ENCODE results near the gene PRDM8. TPM values are rescaled to one million over a fixed set of nuclear protein-coding genes. Genes with fewer than 3 reads are reported as not detected.

The PRDM8 gene
- total RNA-seq (1.3 TPM), polyA plus RNA-seq (1.5 TPM)
- long read RNA-seq, donor 1, result 0 reads
- long read RNA-seq, donor 2, result 0 reads
- long read RNA-seq, donor 3, result 0 reads
- long read RNA-seq, donor 4, result 0 reads
- long read RNA-seq, donor 5, result 0 reads
- long read RNA-seq, donor 6, result 0 reads
- long read RNA-seq, donor 7, result 0 reads
- long read RNA-seq, donor 8, result 0 reads
- long read RNA-seq, donor 9, result 0 reads
- long read RNA-seq, donor 10, result 0 reads

DNA sequence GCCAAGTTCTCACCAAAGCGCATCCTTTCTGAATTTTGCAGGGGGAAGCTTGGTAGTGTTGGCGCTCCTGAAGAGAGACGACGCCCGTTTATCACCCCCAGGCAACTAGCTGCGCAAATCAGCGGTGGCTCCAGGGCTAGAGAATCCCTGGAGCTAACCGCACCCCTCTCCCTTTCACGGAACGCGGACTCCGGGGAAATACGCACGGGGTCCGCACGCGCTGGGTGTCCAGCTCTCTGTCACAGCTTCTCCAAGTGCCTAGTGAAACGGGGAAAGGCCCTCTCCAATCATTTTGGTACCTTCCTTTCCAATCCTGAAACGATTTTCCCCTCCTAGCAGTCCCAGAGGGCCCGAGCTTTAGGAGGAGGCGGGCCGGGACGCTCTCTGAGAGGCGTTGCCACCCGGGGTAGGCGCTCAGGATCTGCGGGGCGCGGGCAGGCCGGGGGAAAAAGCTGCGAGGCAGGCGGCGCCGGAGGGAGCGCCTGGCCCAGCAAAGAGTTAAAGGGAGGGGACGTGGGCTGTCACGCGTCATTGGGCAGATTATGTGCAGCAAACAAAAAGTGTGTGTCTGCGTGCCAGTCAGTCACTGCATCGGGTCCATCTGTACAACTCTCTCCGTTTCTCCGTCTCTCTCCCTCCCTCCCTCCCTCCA lies at the start of gene PRDM8:
TSS of gene PRDM8 (plus strand) at position 582 of the 652 bp plus-strand sequence. CDS start 2,578 bp downstream, outside the sequence.
- WGBS, result 20% methylated on average over 42 of the region's 42 CpGs
- Histone ChIP-seq H3K4me1 (ENCODE audit: control insufficient read depth in 2 of 2, insufficient read depth in 2 of 2, low read length in 2 of 2) (peaks cover 3 to 23% of the 10 kb centered on the region in 2 donors), H3K9me3 (ENCODE audit: control insufficient read depth in 2 of 2, insufficient read depth in 1 of 2, low read length in 1 of 2) (peaks cover 2 to 10% of the 10 kb centered on the region in 2 donors), H3K36me3 (ENCODE audit: control insufficient read depth in 2 of 2, insufficient read depth in 2 of 2, low read length in 1 of 2) (no peaks in the 10 kb centered on the region), H3K27ac (ENCODE audit: low read depth in 1 of 2, low read length in 1 of 2) (no peak within 1 kb of the TSS), H3K4me3 (ENCODE audit: low read length in 2 of 2) (peak within 1 kb of the TSS in 1 of 2 donors; percentile 12), H3K27me3 (ENCODE audit: control insufficient read depth in 2 of 2, insufficient read depth in 1 of 2, low read length in 1 of 2) (peaks cover 48 to 88% of the 10 kb centered on the region in 2 donors)
- peak in 1 of 9 donors; percentile 32 for DNase-seq (ENCODE audit: low read depth in 6 of 9, low spot score in 9 of 9)

DNA sequence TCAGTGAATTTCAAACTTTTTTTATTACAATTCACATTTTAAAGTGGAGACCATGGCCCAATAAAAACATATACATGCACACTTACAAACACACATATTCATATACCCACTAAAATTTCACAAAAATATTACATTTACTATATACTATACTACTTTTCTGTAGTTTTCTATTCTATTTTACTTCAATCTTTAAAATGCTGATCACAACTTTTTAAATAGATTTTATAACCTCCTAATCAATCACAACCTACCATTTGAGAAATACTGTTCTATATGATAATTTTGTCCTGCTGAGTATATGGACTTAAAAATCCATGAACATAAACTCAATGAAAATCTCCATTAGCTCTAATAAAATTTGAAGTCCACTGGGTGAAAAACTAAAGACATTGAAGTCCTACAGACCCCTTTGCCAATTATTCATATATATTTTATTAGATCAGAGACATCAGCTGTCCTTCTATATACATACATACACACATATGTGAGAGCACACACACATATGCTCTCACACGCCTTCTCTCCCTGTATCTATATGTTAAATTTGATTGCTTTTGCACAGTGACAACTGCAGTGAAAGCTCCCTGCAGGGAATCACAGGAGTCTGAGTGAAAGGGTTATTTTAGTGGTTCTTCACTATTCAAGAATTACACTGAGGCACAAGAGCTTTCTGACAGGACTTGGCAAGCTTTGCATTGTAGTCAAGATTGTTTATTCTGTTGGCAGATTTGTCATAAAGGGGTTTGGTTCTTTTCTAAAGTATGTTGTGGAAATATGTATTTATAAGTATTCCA lies 46.7 kb upstream of the PRDM8 start:
- no peaks in the 10 kb centered on the region for H3K4me1 ChIP-seq (ENCODE audit: control insufficient read depth in 2 of 2, insufficient read depth in 2 of 2, low read length in 2 of 2)
- no peak overlapping the region for H3K27ac ChIP-seq (ENCODE audit: low read depth in 1 of 2, low read length in 1 of 2)
- DNase-seq (ENCODE audit: low read depth in 6 of 9, low spot score in 9 of 9), result no peak
- no peaks in the 10 kb centered on the region for H3K9me3 ChIP-seq (ENCODE audit: control insufficient read depth in 2 of 2, insufficient read depth in 1 of 2, low read length in 1 of 2)
- H3K36me3 ChIP-seq (ENCODE audit: control insufficient read depth in 2 of 2, insufficient read depth in 2 of 2, low read length in 1 of 2), result no peaks in the 10 kb centered on the region
- no peaks in the 10 kb centered on the region for H3K27me3 ChIP-seq (ENCODE audit: control insufficient read depth in 2 of 2, insufficient read depth in 1 of 2, low read length in 1 of 2)
- H3K4me3 ChIP-seq (ENCODE audit: low read length in 2 of 2), result no peak overlapping the region
- 100% methylated on average over 1 of the region's 1 CpG for WGBS

DNA sequence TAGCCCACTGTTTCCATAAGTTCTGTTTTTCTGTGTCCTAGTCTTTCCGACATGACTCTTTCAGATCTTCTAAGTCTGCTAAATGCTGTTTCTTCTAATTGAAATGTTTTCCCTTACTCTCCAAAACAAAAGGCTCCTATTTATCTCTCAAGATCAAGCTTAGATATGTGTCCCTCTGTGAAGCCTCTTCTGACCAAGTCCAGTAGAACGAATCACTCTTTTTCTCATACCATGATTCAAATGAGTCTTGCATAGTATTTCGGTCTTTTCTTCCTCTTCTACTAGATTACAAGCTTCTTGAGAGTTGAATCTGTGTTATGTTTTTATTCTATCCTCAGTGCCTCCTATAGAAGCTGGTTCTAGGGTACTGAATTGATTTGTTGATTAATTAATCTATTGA lies 45.3 kb upstream of the PRDM8 start:
- 97% methylated on average over 3 of the region's 3 CpGs for WGBS
- Histone ChIP-seq H3K4me1 (ENCODE audit: control insufficient read depth in 2 of 2, insufficient read depth in 2 of 2, low read length in 2 of 2) (no peaks in the 10 kb centered on the region), H3K4me3 (ENCODE audit: low read length in 2 of 2) (no peak overlapping the region), H3K36me3 (ENCODE audit: control insufficient read depth in 2 of 2, insufficient read depth in 2 of 2, low read length in 1 of 2) (no peaks in the 10 kb centered on the region), H3K9me3 (ENCODE audit: control insufficient read depth in 2 of 2, insufficient read depth in 1 of 2, low read length in 1 of 2) (no peaks in the 10 kb centered on the region), H3K27ac (ENCODE audit: low read depth in 1 of 2, low read length in 1 of 2) (no peak overlapping the region), H3K27me3 (ENCODE audit: control insufficient read depth in 2 of 2, insufficient read depth in 1 of 2, low read length in 1 of 2) (no peaks in the 10 kb centered on the region)
- DNase-seq (ENCODE audit: low read depth in 6 of 9, low spot score in 9 of 9), result no peak

DNA sequence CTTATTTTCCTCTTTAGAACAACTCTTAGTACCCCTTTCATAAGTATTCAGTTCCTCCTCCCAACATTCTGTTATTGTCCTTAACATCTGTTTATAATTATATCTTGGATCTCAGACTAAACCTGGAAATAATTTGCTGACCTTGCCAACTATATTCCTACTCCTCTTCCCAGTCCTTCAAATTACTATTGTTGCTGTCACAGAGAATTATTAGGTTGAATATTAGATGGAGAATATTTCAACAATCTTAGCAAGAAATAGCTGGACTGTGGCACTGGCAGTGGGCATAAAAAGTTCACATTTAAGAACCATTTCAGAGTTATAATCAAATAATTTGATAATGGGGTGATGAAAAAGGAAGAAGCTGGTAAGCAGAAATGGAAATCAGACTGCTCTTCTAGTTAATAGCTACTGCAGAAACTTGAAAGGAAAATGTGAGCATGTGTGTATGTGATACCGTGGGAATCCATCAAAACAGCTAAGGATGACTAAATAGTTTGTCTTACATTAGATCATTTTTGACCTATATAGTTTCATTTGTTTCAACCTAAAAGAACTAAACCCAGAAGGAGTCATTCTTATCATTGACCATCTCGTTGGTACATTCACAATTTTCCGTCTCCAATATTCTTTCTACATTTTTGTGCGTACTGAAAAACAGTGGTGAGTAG lies 43.3 kb upstream of the PRDM8 start:
- DNase-seq (ENCODE audit: low read depth in 6 of 9, low spot score in 9 of 9), result no peak
- Histone ChIP-seq H3K27ac (ENCODE audit: low read depth in 1 of 2, low read length in 1 of 2) (no peak overlapping the region), H3K4me3 (ENCODE audit: low read length in 2 of 2) (no peak overlapping the region), H3K36me3 (ENCODE audit: control insufficient read depth in 2 of 2, insufficient read depth in 2 of 2, low read length in 1 of 2) (no peaks in the 10 kb centered on the region), H3K27me3 (ENCODE audit: control insufficient read depth in 2 of 2, insufficient read depth in 1 of 2, low read length in 1 of 2) (no peaks in the 10 kb centered on the region), H3K9me3 (ENCODE audit: control insufficient read depth in 2 of 2, insufficient read depth in 1 of 2, low read length in 1 of 2) (no peaks in the 10 kb centered on the region), H3K4me1 (ENCODE audit: control insufficient read depth in 2 of 2, insufficient read depth in 2 of 2, low read length in 2 of 2) (no peaks in the 10 kb centered on the region)
- 95% methylated on average over 4 of the region's 4 CpGs for WGBS

DNA sequence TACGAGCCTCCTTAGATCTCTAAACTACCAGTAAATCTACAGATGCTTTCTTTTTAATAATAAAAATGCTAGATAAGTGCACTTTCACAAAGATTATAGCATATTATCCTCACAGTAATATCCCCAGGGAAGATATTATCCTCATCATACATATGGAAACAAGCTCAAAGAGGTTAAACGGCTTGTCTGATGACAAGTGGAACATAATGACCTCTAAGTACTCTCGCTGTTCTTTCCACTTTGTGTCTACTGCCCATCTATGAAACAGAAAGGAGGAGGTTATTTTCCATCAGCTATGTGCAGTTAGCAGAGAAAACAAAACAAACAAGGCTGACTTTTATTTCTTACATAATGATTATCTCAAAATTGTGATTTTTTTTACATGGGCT lies 42.8 kb upstream of the PRDM8 start:
- H3K4me1 ChIP-seq (ENCODE audit: control insufficient read depth in 2 of 2, insufficient read depth in 2 of 2, low read length in 2 of 2), result no peaks in the 10 kb centered on the region
- WGBS, result 95% methylated on average over 3 of the region's 3 CpGs

DNA sequence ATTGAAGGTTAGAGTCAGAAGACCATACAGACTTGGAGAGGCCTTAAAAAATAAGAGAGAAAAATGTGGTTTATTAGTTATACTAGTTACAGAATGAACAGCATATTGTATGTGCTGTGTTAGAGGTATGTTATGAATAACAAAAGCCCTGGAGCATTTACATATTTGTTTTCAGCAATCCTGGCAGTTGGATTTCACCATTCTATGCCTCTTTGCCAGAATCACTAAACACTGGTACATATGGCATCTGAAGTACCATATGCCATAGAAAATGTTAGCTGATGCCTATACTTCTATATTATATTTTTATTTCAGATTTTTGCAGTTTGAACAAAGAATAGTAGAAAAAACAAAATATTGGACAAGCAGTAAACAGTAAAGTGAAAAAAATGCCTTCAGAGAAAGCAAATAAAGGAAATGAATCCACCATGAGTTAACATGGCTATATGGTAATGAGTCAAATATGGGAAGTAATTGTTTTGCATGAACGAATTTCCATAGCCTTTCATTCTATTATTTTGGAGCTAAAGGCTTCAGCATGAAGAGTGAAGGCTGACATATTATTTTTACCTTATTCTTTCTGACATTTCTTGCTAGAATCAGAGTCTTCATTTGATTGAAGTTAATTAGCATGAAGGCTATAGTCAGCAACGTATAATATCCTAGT lies 41.9 kb upstream of the PRDM8 start:
- no peaks in the 10 kb centered on the region for H3K27me3 ChIP-seq (ENCODE audit: control insufficient read depth in 2 of 2, insufficient read depth in 1 of 2, low read length in 1 of 2)
- H3K4me1 ChIP-seq (ENCODE audit: control insufficient read depth in 2 of 2, insufficient read depth in 2 of 2, low read length in 2 of 2), result no peaks in the 10 kb centered on the region
- 93% methylated on average over 2 of the region's 2 CpGs for WGBS
- H3K36me3 ChIP-seq (ENCODE audit: control insufficient read depth in 2 of 2, insufficient read depth in 2 of 2, low read length in 1 of 2), result no peaks in the 10 kb centered on the region
- DNase-seq (ENCODE audit: low read depth in 6 of 9, low spot score in 9 of 9), result no peak
- no peaks in the 10 kb centered on the region for H3K9me3 ChIP-seq (ENCODE audit: control insufficient read depth in 2 of 2, insufficient read depth in 1 of 2, low read length in 1 of 2)
- no peak overlapping the region for H3K27ac ChIP-seq (ENCODE audit: low read depth in 1 of 2, low read length in 1 of 2)
- no peak overlapping the region for H3K4me3 ChIP-seq (ENCODE audit: low read length in 2 of 2)

More for the DNA sequence above, 42.8 kb upstream of the PRDM8 start:
- no peak for DNase-seq (ENCODE audit: low read depth in 6 of 9, low spot score in 9 of 9)
- Histone ChIP-seq H3K9me3 (ENCODE audit: control insufficient read depth in 2 of 2, insufficient read depth in 1 of 2, low read length in 1 of 2) (no peaks in the 10 kb centered on the region), H3K4me3 (ENCODE audit: low read length in 2 of 2) (no peak overlapping the region), H3K27ac (ENCODE audit: low read depth in 1 of 2, low read length in 1 of 2) (no peak overlapping the region), H3K27me3 (ENCODE audit: control insufficient read depth in 2 of 2, insufficient read depth in 1 of 2, low read length in 1 of 2) (no peaks in the 10 kb centered on the region), H3K36me3 (ENCODE audit: control insufficient read depth in 2 of 2, insufficient read depth in 2 of 2, low read length in 1 of 2) (no peaks in the 10 kb centered on the region)

DNA sequence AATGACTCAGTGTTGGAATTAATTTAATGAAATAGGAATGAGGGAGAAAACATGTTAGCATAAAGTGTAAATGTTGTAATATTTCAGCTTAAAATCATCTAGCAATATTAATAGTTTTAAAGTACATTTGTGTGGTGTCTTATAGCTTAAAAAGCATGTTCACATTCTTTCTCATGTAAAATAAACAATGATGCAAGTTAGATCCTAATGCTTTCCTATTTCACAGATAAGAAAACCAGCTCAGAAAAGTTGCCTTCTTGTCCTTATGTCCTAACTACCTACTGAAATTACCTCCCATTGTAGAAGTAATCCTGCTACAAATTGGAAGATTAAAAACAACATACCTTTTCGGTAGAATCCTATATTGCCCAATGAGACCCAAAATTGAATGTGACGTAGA lies 40.9 kb upstream of the PRDM8 start:
- Histone ChIP-seq H3K4me3 (ENCODE audit: low read length in 2 of 2) (no peak overlapping the region), H3K27ac (ENCODE audit: low read depth in 1 of 2, low read length in 1 of 2) (no peak overlapping the region), H3K9me3 (ENCODE audit: control insufficient read depth in 2 of 2, insufficient read depth in 1 of 2, low read length in 1 of 2) (no peaks in the 10 kb centered on the region), H3K4me1 (ENCODE audit: control insufficient read depth in 2 of 2, insufficient read depth in 2 of 2, low read length in 2 of 2) (no peaks in the 10 kb centered on the region), H3K36me3 (ENCODE audit: control insufficient read depth in 2 of 2, insufficient read depth in 2 of 2, low read length in 1 of 2) (no peaks in the 10 kb centered on the region), H3K27me3 (ENCODE audit: control insufficient read depth in 2 of 2, insufficient read depth in 1 of 2, low read length in 1 of 2) (no peaks in the 10 kb centered on the region)
- DNase-seq (ENCODE audit: low read depth in 6 of 9, low spot score in 9 of 9), result no peak
- 99% methylated on average over 2 of the region's 2 CpGs for WGBS

DNA sequence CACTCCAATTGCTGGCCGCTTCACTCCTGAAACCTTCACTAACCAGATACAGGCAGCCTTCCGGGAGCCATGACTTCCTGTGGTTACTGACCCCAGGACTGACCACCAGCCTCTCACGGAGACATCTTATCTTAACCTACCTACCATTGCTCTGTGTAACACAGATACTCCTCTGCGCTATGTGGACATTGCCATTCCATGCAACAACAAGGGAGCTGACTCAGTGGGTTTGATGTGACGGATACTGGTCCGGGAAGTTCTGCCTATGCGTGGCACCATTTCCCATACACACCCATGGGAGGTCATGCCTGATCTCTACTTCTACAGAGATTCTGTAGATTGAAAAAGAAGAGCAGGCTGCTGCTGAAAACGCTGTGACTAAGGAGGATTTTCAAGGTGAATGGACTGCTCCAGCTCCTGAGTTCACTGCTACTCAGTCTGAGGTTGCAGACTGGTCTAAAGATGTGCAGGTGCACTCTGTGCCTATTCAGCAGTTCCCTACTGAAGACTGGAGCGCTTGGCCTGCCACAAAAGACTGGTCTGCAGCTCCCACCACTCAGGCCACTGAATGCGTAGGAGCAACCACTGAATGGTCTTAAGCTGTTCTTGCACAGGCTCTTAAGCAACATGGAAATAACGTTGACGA lies 35.8 kb upstream of the PRDM8 start:
- 97% methylated on average over 12 of the region's 12 CpGs for WGBS
- DNase-seq (ENCODE audit: low read depth in 6 of 9, low spot score in 9 of 9), result no peak

More for the DNA sequence above, 35.8 kb upstream of the PRDM8 start:
- Histone ChIP-seq H3K27ac (ENCODE audit: low read depth in 1 of 2, low read length in 1 of 2) (no peak overlapping the region), H3K9me3 (ENCODE audit: control insufficient read depth in 2 of 2, insufficient read depth in 1 of 2, low read length in 1 of 2) (no peaks in the 10 kb centered on the region), H3K4me1 (ENCODE audit: control insufficient read depth in 2 of 2, insufficient read depth in 2 of 2, low read length in 2 of 2) (no peaks in the 10 kb centered on the region), H3K36me3 (ENCODE audit: control insufficient read depth in 2 of 2, insufficient read depth in 2 of 2, low read length in 1 of 2) (no peaks in the 10 kb centered on the region), H3K27me3 (ENCODE audit: control insufficient read depth in 2 of 2, insufficient read depth in 1 of 2, low read length in 1 of 2) (no peaks in the 10 kb centered on the region), H3K4me3 (ENCODE audit: low read length in 2 of 2) (no peak overlapping the region)
